WTC11 (cell line): ENCODE data around the gene XIRP2.

ENCODE experiments used
- CTCF ChIP-seq: fragments of 200-600 bp; IDR thresholded peaks from 2 replicates; pipeline ENCODE4 v1.8.0; 2022; ENCODE audit warnings: antibody characterized with exemption
- GTF2I ChIP-seq: fragments of 250-450 bp; sonication (Bioruptor Pico); conservative IDR thresholded peaks from 2 replicates; pipeline ENCODE4 v1.4.0; 2021; ENCODE audit warnings: mild to moderate bottlenecking
- HMGA2 ChIP-seq: fragments of 250-450 bp; sonication (Bioruptor Pico); IDR thresholded peaks from 2 replicates; pipeline ENCODE4 v1.4.0; 2021; ENCODE audit warnings: mild to moderate bottlenecking, moderate library complexity
- IRF2 ChIP-seq: sonication (generic); formaldehyde crosslinking; IDR thresholded peaks from 2 replicates; pipeline ENCODE4 v1.8.0; 2022; ENCODE audit warnings: low read depth, missing genetic modification reagents, borderline replicate concordance
- MLX ChIP-seq: sonication (generic); formaldehyde crosslinking; IDR thresholded peaks from 2 replicates; pipeline ENCODE4 v1.8.1; 2023; ENCODE audit warnings: mild to moderate bottlenecking, missing genetic modification reagents, moderate library complexity
- TCF7 ChIP-seq: sonication (generic); formaldehyde crosslinking; IDR thresholded peaks from 2 replicates; pipeline ENCODE4 v1.8.0; 2022; ENCODE audit warnings: mild to moderate bottlenecking, low read depth, missing genetic modification reagents, moderate library complexity
- TEAD4 ChIP-seq: sonication (generic); formaldehyde crosslinking; IDR thresholded peaks from 2 replicates; pipeline ENCODE4 v1.8.0; 2022; ENCODE audit warnings: mild to moderate bottlenecking, missing genetic modification reagents
- USF2 ChIP-seq: sonication (generic); formaldehyde crosslinking; IDR thresholded peaks from 2 replicates; pipeline ENCODE4 v1.8.1; 2023; ENCODE audit warnings: mild to moderate bottlenecking, missing genetic modification reagents, moderate library complexity
- ZNF138 ChIP-seq: sonication (generic); formaldehyde crosslinking; conservative IDR thresholded peaks from 2 replicates; pipeline ENCODE4 v1.8.1; 2022; ENCODE audit warnings: mild to moderate bottlenecking, moderate library complexity, missing genetic modification reagents
- ZNF219 ChIP-seq: sonication (generic); formaldehyde crosslinking; IDR thresholded peaks from 2 replicates; pipeline ENCODE4 v1.8.0; 2023; ENCODE audit warnings: missing genetic modification reagents, mild to moderate bottlenecking, borderline replicate concordance
- ZNF425 ChIP-seq: fragments of 250-450 bp; sonication (Bioruptor Pico); conservative IDR thresholded peaks from 2 replicates; pipeline ENCODE4 v1.9.0; 2021; ENCODE audit warnings: mild to moderate bottlenecking
- ZNF512 ChIP-seq: sonication (generic); formaldehyde crosslinking; IDR thresholded peaks from 2 replicates; pipeline ENCODE4 v1.8.1; 2022; ENCODE audit warnings: missing genetic modification reagents, borderline replicate concordance

- TF ChIP-seq TCF7 (CRISPR knock-in tag) (no peak), ZNF512 (CRISPR knock-in tag) (no peak), TEAD4 (CRISPR knock-in tag) (no peak), USF2 (CRISPR knock-in tag) (no peak), CTCF (no peak), GTF2I (CRISPR knock-in tag) (no peak), ZNF425 (no peak), IRF2 (CRISPR knock-in tag) (no peak), HMGA2 (CRISPR knock-in tag) (no peak), ZNF138 (no peak), MLX (no peak), ZNF219 (no peak)
These were observed 7.0 kb downstream of the XIRP2 start for GRCh38 chr2:166895243-166895642.
